ENCODE data around the gene PTPRJ. TPM values are rescaled to one million over a fixed set of nuclear protein-coding genes. Genes with fewer than 3 reads are reported as not detected.

The PTPRJ gene
- polyA plus RNA-seq, 1 donor (not counting 4 experiments of a cell fraction or from before 2014, with no cell fraction given) = 0.84 TPM

- TF ChIP-seq EZH2 (IDR thresholded peaks at IDR 0.05; ENCODE audit: low read length) = no peak
- no peak for TF ChIP-seq CTCF (optimal IDR thresholded peaks at IDR 0.05 in 1 of 3, IDR thresholded peaks at IDR 0.05 in 1 of 3, conservative IDR thresholded peaks at IDR 0.05 in 1 of 3; ENCODE audit: extremely low read depth in 1 of 3, insufficient read depth in 2 of 3, low read length in 3 of 3)
- Histone ChIP-seq H3K79me2 (ENCODE audit: control insufficient read depth, insufficient read depth, low read length) (no peaks in the 10 kb centered on the region), H3K9me1 (ENCODE audit: control insufficient read depth, extremely low read depth, insufficient read depth, low read length) (no peaks in the 10 kb centered on the region), H3K27ac (ENCODE audit: control insufficient read depth, insufficient read depth, low read length) (no peak overlapping the region), H3K9me3 (ENCODE audit: control insufficient read depth, low read depth, low read length) (no peaks in the 10 kb centered on the region), H3K27me3 (ENCODE audit: control insufficient read depth, extremely low read depth, insufficient read depth, low read length) (no peaks in the 10 kb centered on the region), H3K4me2 (ENCODE audit: control insufficient read depth, extremely low read depth, insufficient read depth, low read depth, low read length) (no peak overlapping the region), H3K4me3 (ENCODE audit: control insufficient read depth in 2 of 3, extremely low read depth in 1 of 3, insufficient read depth in 2 of 3, low read depth in 1 of 3, low read length in 3 of 3) (no peak overlapping the region), H2AFZ (ENCODE audit: control insufficient read depth, low read length) (no peak overlapping the region), H3K36me3 (ENCODE audit: control insufficient read depth in 2 of 2, extremely low read depth in 1 of 2, insufficient read depth in 2 of 2, low read length in 2 of 2) (no peaks in the 10 kb centered on the region), H3K4me1 (ENCODE audit: control insufficient read depth, extremely low read depth, insufficient read depth, low read length) (peaks cover 3% of the 10 kb centered on the region), H4K20me1 (ENCODE audit: control insufficient read depth, extremely low read depth, insufficient read depth, low read length) (no peaks in the 10 kb centered on the region), H3K9ac (ENCODE audit: control insufficient read depth, extremely low read depth, insufficient read depth, low read length) (no peak overlapping the region)
- dilution Hi-C loops (cut with MboI; ENCODE audit: extremely low pct_ligation_motif_present, low sequenced_read_pairs) = no loop called here
- FAIRE-seq (no peak), DNase-seq (ENCODE audit: low read depth, low spot score) (no peak)
Observed at GRCh38 chr11:48105096-48105990, 125.0 kb downstream of the PTPRJ start.

- DNase-seq (ENCODE audit: low read depth, low spot score) = no peak
- Histone ChIP-seq H2AFZ (ENCODE audit: control insufficient read depth, low read length) (no peak overlapping the region), H3K79me2 (ENCODE audit: control insufficient read depth, insufficient read depth, low read length) (no peaks in the 10 kb centered on the region), H3K4me3 (ENCODE audit: control insufficient read depth in 2 of 3, extremely low read depth in 1 of 3, insufficient read depth in 2 of 3, low read depth in 1 of 3, low read length in 3 of 3) (no peak overlapping the region), H3K9me3 (ENCODE audit: control insufficient read depth, low read depth, low read length) (no peaks in the 10 kb centered on the region), H3K4me2 (ENCODE audit: control insufficient read depth, extremely low read depth, insufficient read depth, low read depth, low read length) (no peak overlapping the region), H3K27ac (ENCODE audit: control insufficient read depth, insufficient read depth, low read length) (no peak overlapping the region), H3K4me1 (ENCODE audit: control insufficient read depth, extremely low read depth, insufficient read depth, low read length) (peaks cover 3% of the 10 kb centered on the region), H3K9ac (ENCODE audit: control insufficient read depth, extremely low read depth, insufficient read depth, low read length) (no peak overlapping the region), H3K36me3 (ENCODE audit: control insufficient read depth in 2 of 2, extremely low read depth in 1 of 2, insufficient read depth in 2 of 2, low read length in 2 of 2) (no peaks in the 10 kb centered on the region), H3K9me1 (ENCODE audit: control insufficient read depth, extremely low read depth, insufficient read depth, low read length) (no peaks in the 10 kb centered on the region), H3K27me3 (ENCODE audit: control insufficient read depth, extremely low read depth, insufficient read depth, low read length) (no peaks in the 10 kb centered on the region), H4K20me1 (ENCODE audit: control insufficient read depth, extremely low read depth, insufficient read depth, low read length) (no peaks in the 10 kb centered on the region)
- TF ChIP-seq EZH2 (IDR thresholded peaks at IDR 0.05; ENCODE audit: low read length) (no peak), CTCF (optimal IDR thresholded peaks at IDR 0.05 in 1 of 3, IDR thresholded peaks at IDR 0.05 in 1 of 3, conservative IDR thresholded peaks at IDR 0.05 in 1 of 3; ENCODE audit: extremely low read depth in 1 of 3, insufficient read depth in 2 of 3, low read length in 3 of 3) (no peak)
- no peak for FAIRE-seq
- dilution Hi-C loops (cut with MboI; ENCODE audit: extremely low pct_ligation_motif_present, low sequenced_read_pairs) = no loop called here
Observed at GRCh38 chr11:48106166-48106565, 125.8 kb downstream of the PTPRJ start.
